GM12891 (cell line): ENCODE measurements around the gene ENTPD8.
A peak's percentile ranks its signal among the peaks of the same experiment; 100 is the strongest.

Experiments used
- POLR2AphosphoS5 ChIP-seq: IDR thresholded peaks from 2 replicates; pipeline ENCODE4 v1.6.1; 2011; ENCODE audit warnings: low read depth, low read length, control low read depth
- TAF1 ChIP-seq: IDR thresholded peaks from 2 replicates; pipeline ENCODE4 v1.6.1; 2011; ENCODE audit warnings: low read depth, low read length, control low read depth

DNA sequence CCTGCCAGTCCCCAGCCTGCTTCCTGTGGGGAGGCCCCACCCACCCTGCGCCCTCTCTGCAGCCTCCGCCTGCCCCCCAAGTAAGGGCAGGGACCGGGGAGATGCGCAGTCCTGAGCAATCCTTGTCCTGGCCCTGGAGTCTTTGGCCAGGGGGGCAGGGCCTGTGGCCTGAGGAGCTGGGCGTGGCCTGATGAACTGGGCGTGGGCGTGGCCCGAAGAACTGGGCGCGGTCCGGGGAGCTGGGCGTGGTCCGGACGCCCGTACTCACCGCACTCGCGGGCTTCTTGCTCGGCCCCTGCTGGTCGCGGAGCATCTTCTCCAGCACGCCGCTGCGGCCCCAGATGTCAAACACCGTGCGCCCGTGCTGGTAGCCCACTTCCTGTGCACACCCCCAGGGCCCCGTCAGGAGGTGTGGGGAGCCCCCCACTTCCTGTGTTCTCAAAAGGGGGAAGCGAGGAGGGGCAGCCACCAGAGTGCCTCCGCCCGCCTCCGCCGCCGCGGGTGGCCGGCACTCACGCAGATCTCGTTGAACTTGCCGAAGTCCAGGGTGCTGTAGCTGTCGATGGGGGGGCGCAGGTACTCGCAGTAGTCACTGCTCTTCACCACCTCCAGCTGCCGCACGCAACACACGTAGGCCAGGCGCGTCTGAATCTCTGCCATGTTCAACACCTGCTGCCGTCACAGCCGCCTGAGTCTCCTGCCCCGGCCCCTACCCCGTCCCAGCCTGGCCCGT is 20.7 kb upstream of the ENTPD8 start:
- 0 out of 2 replicates have a peak, but pooled peaks have one; percentile 26 for TF ChIP-seq POLR2AphosphoS5
- TF ChIP-seq TAF1, result no peak
